ENCODE measurements around the gene PRKCA.

DNA sequence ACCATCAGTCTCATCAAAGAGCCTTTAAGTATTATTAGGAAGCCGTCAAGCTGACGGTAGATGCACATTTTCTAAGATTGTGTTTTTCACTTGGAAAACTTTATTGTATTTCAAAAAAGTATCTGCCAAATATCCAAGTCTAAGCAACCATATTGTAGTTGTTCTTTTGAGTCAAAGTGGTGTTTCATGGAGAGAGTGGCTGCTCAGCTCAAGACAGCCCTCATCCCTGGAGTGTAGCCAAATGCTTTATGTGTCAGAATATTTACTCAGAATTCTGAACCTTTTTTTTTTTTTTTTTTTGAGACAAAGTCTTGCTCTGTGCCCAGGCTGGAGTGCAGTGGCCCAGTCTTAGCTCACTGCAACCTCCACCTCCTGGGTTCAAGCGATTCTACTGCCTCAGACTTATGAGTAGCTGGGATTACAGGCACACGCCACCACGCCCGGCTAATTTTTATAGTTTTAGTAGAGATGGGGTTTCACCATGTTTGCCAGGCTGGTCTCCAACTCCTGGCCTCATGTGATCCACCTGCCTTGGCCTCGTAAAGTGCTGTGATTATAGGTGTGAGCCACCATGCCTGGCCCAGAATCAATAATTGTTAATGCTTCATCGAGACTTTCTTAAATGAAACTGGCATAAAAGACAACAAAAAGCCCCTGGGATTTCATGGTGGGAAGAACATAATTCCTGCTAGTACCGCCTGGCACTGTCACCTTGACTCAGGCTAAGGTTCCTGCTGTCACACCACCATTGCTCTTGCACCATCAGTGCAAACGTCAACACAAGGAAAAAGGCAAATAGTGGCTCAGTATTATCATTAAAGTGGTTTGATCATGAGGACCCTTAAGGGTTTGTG, 45.5 kb downstream of the PRKCA start:
- TF ChIP-seq, protein P1, sequence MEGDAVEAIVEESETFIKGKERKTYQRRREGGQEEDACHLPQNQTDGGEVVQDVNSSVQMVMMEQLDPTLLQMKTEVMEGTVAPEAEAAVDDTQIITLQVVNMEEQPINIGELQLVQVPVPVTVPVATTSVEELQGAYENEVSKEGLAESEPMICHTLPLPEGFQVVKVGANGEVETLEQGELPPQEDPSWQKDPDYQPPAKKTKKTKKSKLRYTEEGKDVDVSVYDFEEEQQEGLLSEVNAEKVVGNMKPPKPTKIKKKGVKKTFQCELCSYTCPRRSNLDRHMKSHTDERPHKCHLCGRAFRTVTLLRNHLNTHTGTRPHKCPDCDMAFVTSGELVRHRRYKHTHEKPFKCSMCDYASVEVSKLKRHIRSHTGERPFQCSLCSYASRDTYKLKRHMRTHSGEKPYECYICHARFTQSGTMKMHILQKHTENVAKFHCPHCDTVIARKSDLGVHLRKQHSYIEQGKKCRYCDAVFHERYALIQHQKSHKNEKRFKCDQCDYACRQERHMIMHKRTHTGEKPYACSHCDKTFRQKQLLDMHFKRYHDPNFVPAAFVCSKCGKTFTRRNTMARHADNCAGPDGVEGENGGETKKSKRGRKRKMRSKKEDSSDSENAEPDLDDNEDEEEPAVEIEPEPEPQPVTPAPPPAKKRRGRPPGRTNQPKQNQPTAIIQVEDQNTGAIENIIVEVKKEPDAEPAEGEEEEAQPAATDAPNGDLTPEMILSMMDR (IDR thresholded peaks at IDR 0.05; ENCODE audit: insufficient read depth, low read length), result no peak
- no peak for TF ChIP-seq GABPA (IDR thresholded peaks at IDR 0.05; ENCODE audit: low read depth)
- TF ChIP-seq, protein P2, sequence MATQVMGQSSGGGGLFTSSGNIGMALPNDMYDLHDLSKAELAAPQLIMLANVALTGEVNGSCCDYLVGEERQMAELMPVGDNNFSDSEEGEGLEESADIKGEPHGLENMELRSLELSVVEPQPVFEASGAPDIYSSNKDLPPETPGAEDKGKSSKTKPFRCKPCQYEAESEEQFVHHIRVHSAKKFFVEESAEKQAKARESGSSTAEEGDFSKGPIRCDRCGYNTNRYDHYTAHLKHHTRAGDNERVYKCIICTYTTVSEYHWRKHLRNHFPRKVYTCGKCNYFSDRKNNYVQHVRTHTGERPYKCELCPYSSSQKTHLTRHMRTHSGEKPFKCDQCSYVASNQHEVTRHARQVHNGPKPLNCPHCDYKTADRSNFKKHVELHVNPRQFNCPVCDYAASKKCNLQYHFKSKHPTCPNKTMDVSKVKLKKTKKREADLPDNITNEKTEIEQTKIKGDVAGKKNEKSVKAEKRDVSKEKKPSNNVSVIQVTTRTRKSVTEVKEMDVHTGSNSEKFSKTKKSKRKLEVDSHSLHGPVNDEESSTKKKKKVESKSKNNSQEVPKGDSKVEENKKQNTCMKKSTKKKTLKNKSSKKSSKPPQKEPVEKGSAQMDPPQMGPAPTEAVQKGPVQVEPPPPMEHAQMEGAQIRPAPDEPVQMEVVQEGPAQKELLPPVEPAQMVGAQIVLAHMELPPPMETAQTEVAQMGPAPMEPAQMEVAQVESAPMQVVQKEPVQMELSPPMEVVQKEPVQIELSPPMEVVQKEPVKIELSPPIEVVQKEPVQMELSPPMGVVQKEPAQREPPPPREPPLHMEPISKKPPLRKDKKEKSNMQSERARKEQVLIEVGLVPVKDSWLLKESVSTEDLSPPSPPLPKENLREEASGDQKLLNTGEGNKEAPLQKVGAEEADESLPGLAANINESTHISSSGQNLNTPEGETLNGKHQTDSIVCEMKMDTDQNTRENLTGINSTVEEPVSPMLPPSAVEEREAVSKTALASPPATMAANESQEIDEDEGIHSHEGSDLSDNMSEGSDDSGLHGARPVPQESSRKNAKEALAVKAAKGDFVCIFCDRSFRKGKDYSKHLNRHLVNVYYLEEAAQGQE (IDR thresholded peaks at IDR 0.05; ENCODE audit: insufficient replicate concordance, low read depth), result no peak

All from HL-60 (cell line).